Parathyroid adenoma (tissue), 2 donors: Measurements from ENCODE around the gene ZNF630.
"Not testable (repeated sequence)": the region's sequence is repeated elsewhere in the genome, so short reads cannot be mapped to it uniquely, and the experiment has no call there.

Experiments used
- H2AFZ ChIP-seq: fragments of 300-600 bp; sonication (generic); one replicate; pipeline ENCODE4 v1.7.0; 2017; ENCODE audit warnings: antibody characterized with exemption, mild to moderate bottlenecking
- H3K27ac ChIP-seq: fragments of 300-600 bp; sonication (generic); one replicate; pipeline ENCODE4 v1.7.0; 2017
- H3K27me3 ChIP-seq: fragments of 300-600 bp; sonication (generic); one replicate; pipeline ENCODE4 v1.7.0; 2017; ENCODE audit warnings: low read length; ENCODE audit not compliant: control insufficient read depth, insufficient read depth
- H3K36me3 ChIP-seq: fragments of 300-600 bp; sonication (generic); one replicate; pipeline ENCODE4 v1.7.0; 2017; ENCODE audit warnings: low read length; ENCODE audit not compliant: control insufficient read depth, insufficient read depth
- H3K4me1 ChIP-seq: fragments of 300-600 bp; sonication (generic); one replicate; pipeline ENCODE4 v1.7.0; 2017; ENCODE audit warnings: control low read depth
- H3K4me2 ChIP-seq: fragments of 300-600 bp; sonication (generic); one replicate; pipeline ENCODE4 v1.7.0; 2017; ENCODE audit warnings: low read length
- H3K4me3 ChIP-seq: fragments of 300-600 bp; sonication (generic); one replicate; pipeline ENCODE4 v1.7.0; 2017; ENCODE audit warnings: low read depth, low read length
- H3K79me2 ChIP-seq: fragments of 300-600 bp; sonication (generic); one replicate; pipeline ENCODE4 v1.7.0; 2017; ENCODE audit warnings: control low read depth
- H3K9ac ChIP-seq: fragments of 300-600 bp; sonication (generic); one replicate; pipeline ENCODE4 v1.7.0; 2017; ENCODE audit warnings: mild to moderate bottlenecking
- H3K9me3 ChIP-seq: fragments of 300-600 bp; sonication (generic); one replicate; pipeline ENCODE4 v1.7.0; 2017; ENCODE audit warnings: low read length; ENCODE audit not compliant: control insufficient read depth
- TF ChIP-seq, protein P1 (sequence below): fragments of 300-600 bp; sonication (generic); IDR thresholded peaks from one replicate; pipeline ENCODE4 v1.7.0; 2017; ENCODE audit warnings: antibody characterized with exemption, mild to moderate bottlenecking
- donor health status: primary hyperparathyroidism.

The ZNF630 gene

GRCh38 chrX:48022738-48023137 is 48.7 kb downstream of the ZNF630 start:
- H3K27me3 ChIP-seq: no peaks in the 10 kb centered on the region
- no peak overlapping the region for H2AFZ ChIP-seq
- no peak overlapping the region for H3K9ac ChIP-seq
- no peak overlapping the region for H3K4me2 ChIP-seq
- no peaks in the 10 kb centered on the region for H3K36me3 ChIP-seq
- H3K79me2 ChIP-seq: no peaks in the 10 kb centered on the region
- no peak overlapping the region for H3K27ac ChIP-seq
- no peak overlapping the region for H3K4me3 ChIP-seq
- TF ChIP-seq, protein P1, sequence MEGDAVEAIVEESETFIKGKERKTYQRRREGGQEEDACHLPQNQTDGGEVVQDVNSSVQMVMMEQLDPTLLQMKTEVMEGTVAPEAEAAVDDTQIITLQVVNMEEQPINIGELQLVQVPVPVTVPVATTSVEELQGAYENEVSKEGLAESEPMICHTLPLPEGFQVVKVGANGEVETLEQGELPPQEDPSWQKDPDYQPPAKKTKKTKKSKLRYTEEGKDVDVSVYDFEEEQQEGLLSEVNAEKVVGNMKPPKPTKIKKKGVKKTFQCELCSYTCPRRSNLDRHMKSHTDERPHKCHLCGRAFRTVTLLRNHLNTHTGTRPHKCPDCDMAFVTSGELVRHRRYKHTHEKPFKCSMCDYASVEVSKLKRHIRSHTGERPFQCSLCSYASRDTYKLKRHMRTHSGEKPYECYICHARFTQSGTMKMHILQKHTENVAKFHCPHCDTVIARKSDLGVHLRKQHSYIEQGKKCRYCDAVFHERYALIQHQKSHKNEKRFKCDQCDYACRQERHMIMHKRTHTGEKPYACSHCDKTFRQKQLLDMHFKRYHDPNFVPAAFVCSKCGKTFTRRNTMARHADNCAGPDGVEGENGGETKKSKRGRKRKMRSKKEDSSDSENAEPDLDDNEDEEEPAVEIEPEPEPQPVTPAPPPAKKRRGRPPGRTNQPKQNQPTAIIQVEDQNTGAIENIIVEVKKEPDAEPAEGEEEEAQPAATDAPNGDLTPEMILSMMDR: no peak
- H3K9me3 ChIP-seq: no peaks in the 10 kb centered on the region
- H3K4me1 ChIP-seq: no peaks in the 10 kb centered on the region

GRCh38 chrX:48022100-48022499 is 49.3 kb downstream of the ZNF630 start:
- no peaks in the 10 kb centered on the region for H3K36me3 ChIP-seq
- no peaks in the 10 kb centered on the region for H3K79me2 ChIP-seq
- no peaks in the 10 kb centered on the region for H3K4me1 ChIP-seq
- TF ChIP-seq, protein P1: no peak
- no peaks in the 10 kb centered on the region for H3K27me3 ChIP-seq
- H3K4me2 ChIP-seq: peak overlapping the region; percentile 79
- no peak overlapping the region for H3K9ac ChIP-seq
- H3K27ac ChIP-seq: no peak overlapping the region
- no peak overlapping the region for H2AFZ ChIP-seq
- H3K9me3 ChIP-seq: no peaks in the 10 kb centered on the region
- peak overlapping the region; percentile 76 for H3K4me3 ChIP-seq

DNA sequence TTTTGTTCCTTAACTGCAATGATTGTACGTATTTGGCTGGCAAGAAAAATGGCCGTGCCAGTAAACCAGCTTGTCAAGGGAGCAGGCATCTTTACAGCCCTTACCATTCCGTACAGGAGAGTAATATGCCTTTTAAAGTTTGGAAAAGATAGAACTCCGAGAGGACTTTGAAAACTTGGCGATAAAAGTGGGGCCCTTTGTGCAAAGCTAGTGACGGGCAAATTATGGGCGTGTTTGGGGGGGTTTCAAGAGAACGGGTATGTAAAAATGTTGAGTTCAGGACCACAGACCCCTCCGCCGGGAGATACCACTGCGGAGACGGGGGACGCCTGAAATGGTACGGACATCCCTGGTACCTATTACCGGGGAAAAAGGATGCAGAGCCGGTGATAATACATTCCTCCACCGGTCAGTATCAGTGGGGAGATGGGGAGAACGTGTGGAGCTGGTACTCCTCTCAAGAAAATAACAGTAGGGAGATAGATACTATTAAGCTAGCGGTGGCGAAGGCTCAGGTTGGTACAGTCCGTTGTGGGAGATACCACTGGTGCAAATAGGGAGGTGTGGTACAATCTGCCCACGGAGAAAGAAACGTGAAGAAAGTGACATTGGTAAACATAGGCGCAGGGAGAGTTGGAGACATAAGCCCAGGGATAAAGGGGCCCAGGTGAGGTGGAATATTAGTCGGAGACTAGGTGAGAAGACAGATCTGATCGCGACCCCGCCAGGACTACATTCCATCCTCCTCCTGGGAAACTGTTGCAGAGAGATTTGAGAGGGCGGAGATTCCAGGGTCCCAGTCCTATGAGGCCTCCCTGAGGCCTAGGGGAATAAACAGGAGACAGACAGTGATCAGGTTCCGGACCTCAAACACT is 50.2 kb downstream of the ZNF630 start:
- H3K79me2 ChIP-seq: no peaks in the 10 kb centered on the region
- H3K27ac ChIP-seq: peak overlapping the region; percentile 95
- no peak overlapping the region for H3K9ac ChIP-seq
- peak overlapping the region; percentile 81 for H2AFZ ChIP-seq
- H3K27me3 ChIP-seq: no peaks in the 10 kb centered on the region
- no peaks in the 10 kb centered on the region for H3K4me1 ChIP-seq
- TF ChIP-seq, protein P1: no peak
- peak overlapping the region; percentile 76 for H3K4me3 ChIP-seq
- no peaks in the 10 kb centered on the region for H3K36me3 ChIP-seq
- H3K4me2 ChIP-seq: peak overlapping the region; percentile 79
- no peaks in the 10 kb centered on the region for H3K9me3 ChIP-seq

- H3K27ac ChIP-seq, H2AFZ ChIP-seq, H3K79me2 ChIP-seq, H3K9me3 ChIP-seq, H3K9ac ChIP-seq, H3K36me3 ChIP-seq, H3K4me1 ChIP-seq, H3K27me3 ChIP-seq: not testable (repeated sequence)
- peak overlapping the region; percentile 76 for H3K4me3 ChIP-seq
- peak overlapping the region; percentile 79 for H3K4me2 ChIP-seq
These were observed 51.0 kb downstream of the ZNF630 start for GRCh38 chrX:48020472-48020871.

- H3K36me3 ChIP-seq, H3K9ac ChIP-seq, H2AFZ ChIP-seq: not testable (repeated sequence)
These were observed 51.5 kb downstream of the ZNF630 start for GRCh38 chrX:48019892-48020291.

GRCh38 chrX:48016583-48017310 is 54.7 kb downstream of the ZNF630 start:
- not testable (repeated sequence) for H3K4me2 ChIP-seq, H2AFZ ChIP-seq, H3K79me2 ChIP-seq, H3K4me1 ChIP-seq, H3K9ac ChIP-seq, H3K27me3 ChIP-seq, H3K9me3 ChIP-seq, H3K36me3 ChIP-seq, H3K4me3 ChIP-seq, H3K27ac ChIP-seq

More at GRCh38 chrX:48019892-48020291, 51.5 kb downstream of the ZNF630 start:
- not testable (repeated sequence) for H3K79me2 ChIP-seq, H3K4me1 ChIP-seq, H3K4me3 ChIP-seq, H3K27ac ChIP-seq, H3K27me3 ChIP-seq, H3K4me2 ChIP-seq, H3K9me3 ChIP-seq

GRCh38 chrX:48009445-48009960 is 61.9 kb downstream of the ZNF630 start:
- not testable (repeated sequence) for H3K9ac ChIP-seq, H3K79me2 ChIP-seq, H3K27me3 ChIP-seq, H3K9me3 ChIP-seq, H3K4me2 ChIP-seq, H3K4me3 ChIP-seq, H2AFZ ChIP-seq, H3K36me3 ChIP-seq, H3K4me1 ChIP-seq, H3K27ac ChIP-seq
